MM.1S (cell line): Measurements from ENCODE around the gene G3BP1.

Experiments
- CTCF ChIP-seq: fragments of 300-600 bp; sonication (generic); IDR thresholded peaks from 2 replicates; pipeline ENCODE4 v1.5.1; 2016; ENCODE audit warnings: antibody characterized with exemption, low read length, mixed read lengths
- EZH2 ChIP-seq: fragments of 300-600 bp; sonication (generic); optimal IDR thresholded peaks from 2 replicates; pipeline ENCODE3; 2017; ENCODE audit warnings: low read depth, mild to moderate bottlenecking, antibody characterized with exemption, low read length, mixed read lengths

GRCh38 chr5:151812757-151813309 is 41.1 kb downstream of the G3BP1 start:
- TF ChIP-seq CTCF (no peak), EZH2 (no peak)
